HCT116 (cell line): ENCODE measurements around the gene FAM13A. TPM values are rescaled to one million over a fixed set of nuclear protein-coding genes. Genes with fewer than 3 reads are reported as not detected.

Experiments used
- ATAC-seq: fragments of 200-7000 bp; cut with Tn5 transposase; 2 replicates; pipeline ENCODE4 v1.9.1; 2020; ENCODE audit warnings: mild to moderate bottlenecking, moderate library complexity
- BruUV-seq: library from RNA; stranded (reverse); fragments of 400-500 nt; replicated peaks from 2 replicates; lab custom pipeline; 2021; lab: Mats Ljungman, UMichigan
- CTCF ChIA-PET: fragments of 300-600 bp; sonication (Branson Sonifier 250); formaldehyde crosslinking; loops from one replicate; lab custom pipeline; 2021; ENCODE audit warnings: antibody characterized with exemption; lab: Charles Lee
- POLR2A ChIA-PET: fragments of 300-600, 350-600 bp; sonication (Branson Sonifier 250); formaldehyde crosslinking; loops from one replicate; lab custom pipeline; 2021; ENCODE audit warnings: antibody characterized with exemption; lab: Charles Lee
- RAD21 ChIA-PET, 2 experiments: fragments of 300-600 bp; sonication (Branson Sonifier 250); formaldehyde crosslinking; loops; one replicate each; lab custom pipeline; 2023; ENCODE audit warnings: low total read pairs in 2 of 2; ENCODE audit not compliant: uncharacterized antibody in 2 of 2, unreplicated experiment in 2 of 2, low non-redundant PET in 1 of 2; lab: Charles Lee
- DNase-seq: peaks from one replicate; pipeline ENCODE4 v3.0.0-alpha.2; 2010; ENCODE audit warnings: low read depth, low spot score
- H2AFZ ChIP-seq: fragments of 200-600 bp; shearing (Covaris generic), sonication (generic); 2 replicates; pipeline ENCODE4 v1.6.1; 2017; ENCODE audit warnings: low read depth, mixed run types, mixed read lengths, antibody characterized with exemption, low read length; ENCODE audit not compliant: poor library complexity, severe bottlenecking
- H3K27ac ChIP-seq: 2 replicates; pipeline ENCODE4 v1.5.1; 2012; ENCODE audit warnings: low read depth, low read length
- H3K27me3 ChIP-seq: fragments of 200-600 bp; sonication (generic); 2 replicates; pipeline ENCODE4 v1.6.1; 2016; ENCODE audit warnings: mixed run types, low read length, mixed read lengths; ENCODE audit not compliant: insufficient read depth
- H3K36me3 ChIP-seq, 2 experiments: fragments of 200-500 bp in 1 of 2; fragments of 200-600 bp in 1 of 2; sonication (Bioruptor generic) in 1 of 2; sonication (generic) in 1 of 2; 2 replicates each; pipeline versions ENCODE4 v1.5.1 to v1.6.1; 2014 to 2016; ENCODE audit warnings: low read length in 2 of 2, inconsistent platforms in 1 of 2, mixed read lengths in 1 of 2, mixed run types in 1 of 2; ENCODE audit not compliant: insufficient read depth in 2 of 2, control insufficient read depth in 1 of 2
- H3K4me1 ChIP-seq, 2 experiments: fragments of 200-600 bp in 1 of 2; sonication (generic) in 1 of 2; 2 replicates each; pipeline versions ENCODE4 v1.5.1 to v1.6.1; 2012 to 2017; ENCODE audit warnings: low read length in 2 of 2, inconsistent platforms in 1 of 2, mild to moderate bottlenecking in 1 of 2, mixed read lengths in 1 of 2, mixed run types in 1 of 2, moderate library complexity in 1 of 2; ENCODE audit not compliant: insufficient read depth in 2 of 2, control insufficient read depth in 1 of 2
- H3K4me2 ChIP-seq: fragments of 200-600 bp; sonication (generic); 2 replicates; pipeline ENCODE4 v1.6.1; 2017; ENCODE audit warnings: mixed run types, low read length, mixed read lengths
- H3K4me3 ChIP-seq, 2 experiments: fragments of 200-600 bp in 1 of 2; sonication (generic) in 1 of 2; replicated peaks in 1 of 2; 2 replicates each; pipeline ENCODE4 v1.5.1; 2011 to 2016; ENCODE audit warnings: low read length in 2 of 2, control low read depth in 1 of 2, low read depth in 1 of 2, mild to moderate bottlenecking in 1 of 2, mixed read lengths in 1 of 2, mixed run types in 1 of 2
- H3K79me2 ChIP-seq: fragments of 200-600 bp; sonication (generic); 2 replicates; pipeline ENCODE4 v1.6.1; 2017; ENCODE audit warnings: mild to moderate bottlenecking, mixed run types, low read length, moderate library complexity, mixed read lengths; ENCODE audit not compliant: insufficient read depth
- H3K9ac ChIP-seq: fragments of 200-600 bp; sonication (generic); 2 replicates; pipeline ENCODE4 v1.6.1; 2016; ENCODE audit warnings: low read length, mixed read lengths
- H3K9me2 ChIP-seq: fragments of 200-600 bp; sonication (generic), shearing (Covaris generic); 2 replicates; pipeline ENCODE4 v1.6.1; 2017; ENCODE audit warnings: mixed run types, mild to moderate bottlenecking, moderate library complexity; ENCODE audit not compliant: insufficient read depth
- H3K9me3 ChIP-seq, 2 experiments: fragments of 200-500 bp in 1 of 2; fragments of 200-600 bp in 1 of 2; sonication (Bioruptor generic) in 1 of 2; sonication (generic) in 1 of 2; 2 replicates each; pipeline ENCODE4 v1.6.1; 2014 to 2017; ENCODE audit warnings: low read length in 2 of 2, mixed read lengths in 2 of 2, inconsistent platforms in 1 of 2, low read depth in 1 of 2, mild to moderate bottlenecking in 1 of 2, mixed run types in 1 of 2, moderate library complexity in 1 of 2; ENCODE audit not compliant: control insufficient read depth in 1 of 2, insufficient read depth in 1 of 2
- H4K20me1 ChIP-seq: fragments of 200-600 bp; sonication (generic), shearing (Covaris generic); 2 replicates; pipeline ENCODE4 v1.6.1; 2017; ENCODE audit warnings: mixed run types, mild to moderate bottlenecking, moderate library complexity; ENCODE audit not compliant: insufficient read depth
- ATF3 ChIP-seq: IDR thresholded peaks from 2 replicates; pipeline ENCODE4 v1.6.1; 2012
- FOSL1 ChIP-seq: IDR thresholded peaks from 2 replicates; pipeline ENCODE4 v1.6.1; 2012; ENCODE audit warnings: low read depth
- JUND ChIP-seq: IDR thresholded peaks from 2 replicates; pipeline ENCODE4 v1.6.1; 2012
- POLR2AphosphoS5 ChIP-seq: IDR thresholded peaks from 2 replicates; pipeline ENCODE4 v1.6.1; 2011; ENCODE audit warnings: mild to moderate bottlenecking, low read depth, low read length, moderate library complexity
- RAD21 ChIP-seq: IDR thresholded peaks from 2 replicates; pipeline ENCODE4 v1.6.1; 2012; ENCODE audit warnings: low read depth, mild to moderate bottlenecking
- SP1 ChIP-seq: IDR thresholded peaks from 2 replicates; pipeline ENCODE4 v1.6.1; 2012; ENCODE audit warnings: low read depth
- ZBTB33 ChIP-seq: IDR thresholded peaks from 2 replicates; pipeline ENCODE4 v1.6.1; 2011; ENCODE audit warnings: mild to moderate bottlenecking, low read length, moderate library complexity; ENCODE audit not compliant: insufficient replicate concordance; ENCODE audit errors: extremely low read depth
- ZFX ChIP-seq: fragments of 450-650 bp; IDR thresholded peaks from 2 replicates; pipeline ENCODE4 v1.6.1; 2017
- ZNF274 ChIP-seq: fragments of 200-500 bp; sonication (Bioruptor generic); IDR thresholded peaks from 2 replicates; pipeline ENCODE4 v1.6.1; 2014; ENCODE audit warnings: mild to moderate bottlenecking, low read depth, low read length, inconsistent platforms
- intact Hi-C: fragments of 100-400 bp; cut with micrococcal nuclease; formaldehyde crosslinking; loops from 2 replicates; pipeline ENCODE4 v1.10.0; 2022
- total RNA-seq: library from RNA; stranded (reverse); gene quantifications from one replicate; pipeline ENCODE4 v1.2.1, GENCODE V29; 2021; ENCODE audit not compliant: unreplicated experiment

Gene FAM13A
- total RNA-seq, 1 experiment from 2014 or later = 17.2 TPM

- TF ChIP-seq JUND (no peak), ZFX (no peak), RAD21 (no peak)
These were observed 332.6 kb downstream of the FAM13A start (continued) for GRCh38 chr4:88724406-88724805.

- Histone ChIP-seq H4K20me1 (no peaks in the 10 kb centered on the region), H3K9me3 (peaks cover 0 to 1% of the 10 kb centered on the region in 2 experiments; a peak in 1 of 4 replicates), H3K4me3 (no peak overlapping the region), H3K27me3 (no peaks in the 10 kb centered on the region), H3K9ac (no peak overlapping the region), H3K4me2 (no peak overlapping the region), H3K36me3 (0 out of 4 replicates have a peak, but pooled peaks cover 0 to 3% of the 10 kb centered on the region in 2 experiments), H2AFZ (no peak overlapping the region), H3K9me2 (no peaks in the 10 kb centered on the region), H3K27ac (no peak overlapping the region), H3K79me2 (no peaks in the 10 kb centered on the region), H3K4me1 (no peaks in the 10 kb centered on the region)
- no peak for TF ChIP-seq ZFX
- TF ChIP-seq FOSL1 = no peak
- no peak for TF ChIP-seq RAD21
- no peak for TF ChIP-seq ATF3
- TF ChIP-seq POLR2AphosphoS5 = no peak
- TF ChIP-seq SP1 = no peak
- no peak for TF ChIP-seq ZBTB33
- TF ChIP-seq ZNF274 = no peak
- ATAC-seq (no peak), DNase-seq (no peak)
- ChIA-PET POLR2A (no interaction called here), RAD21 (no interaction called here), CTCF (no interaction called here)
- intact Hi-C loops = no loop called here
- BruUV-seq = no TSS peak
These were observed 334.2 kb downstream of the FAM13A start for GRCh38 chr4:88722828-88723227.
